Prostate gland (tissue), 2 donors: Measurements from ENCODE around the gene ATF6B. TPM values are rescaled to one million over a fixed set of nuclear protein-coding genes. Genes with fewer than 3 reads are reported as not detected.
A peak's percentile ranks its signal among the peaks of the same experiment; 100 is the strongest.

Source experiments
- DNase-seq: peaks from one replicate; pipeline ENCODE4 v3.0.0-alpha.2; 2019; ENCODE audit warnings: low spot score
- H3K27ac ChIP-seq, 2 donors: fragments of 200-600 bp; sonication (generic); 2 replicates each; pipeline ENCODE4 v1.5.1; 2017 to 2019
- H3K27me3 ChIP-seq: fragments of 200-600 bp; sonication (generic); replicated peaks from 2 replicates; pipeline ENCODE4 v1.5.1; 2019; ENCODE audit not compliant: insufficient read depth
- H3K36me3 ChIP-seq, 2 donors: fragments of 200-600 bp; sonication (generic); 1 replicate in 1 of 2; 2 replicates in 1 of 2; pipeline versions ENCODE4 v1.5.1 to v1.8.1; 2017 to 2019
- H3K4me1 ChIP-seq: fragments of 200-600 bp; sonication (generic); replicated peaks from 2 replicates; pipeline ENCODE4 v1.5.1; 2019
- H3K4me3 ChIP-seq, 2 donors: fragments of 200-600 bp; sonication (generic); 2 replicates each; pipeline ENCODE4 v1.5.1; 2017 to 2019
- H3K9me3 ChIP-seq: fragments of 200-600 bp; sonication (generic); 2 replicates; pipeline ENCODE4 v1.5.1; 2017
- CTCF ChIP-seq, 4 experiments: fragments of 200-600 bp in 2 of 4; fragments of 450-650 bp in 2 of 4; sonication (generic) in 2 of 4; IDR thresholded peaks; 1 replicate in 3 of 4; 2 replicates in 1 of 4; pipeline ENCODE4 v1.5.1; 2016 to 2019; ENCODE audit warnings: antibody characterized with exemption in 4 of 4, mild to moderate bottlenecking in 2 of 4, moderate library complexity in 2 of 4
- POLR2A ChIP-seq: fragments of 450-650 bp; IDR thresholded peaks from one replicate; pipeline ENCODE4 v1.6.1; 2016; ENCODE audit warnings: antibody characterized with exemption, mild to moderate bottlenecking
- POLR2AphosphoS5 ChIP-seq: sonication (generic); formaldehyde crosslinking; IDR thresholded peaks from one replicate; pipeline ENCODE4 v1.6.1; 2017; ENCODE audit warnings: antibody characterized with exemption
- WGBS: methylation state at CpG from one replicate; pipeline ENCODE4 v1.1.5; 2018; 5-methylcytosine and 5-hydroxymethylcytosine counted together
- intact Hi-C: fragments of 100-400 bp; cut with DNase I; formaldehyde crosslinking; loops from one replicate; pipeline ENCODE4 v1.14.2; 2022
- total RNA-seq, 2 donors: library from RNA; depleted of rRNA; stranded (reverse); fragments of >200 nt; gene quantifications; one replicate each; pipeline ENCODE4 v1.1.0, GENCODE V29; 2016

Gene ATF6B
- total RNA-seq, 2 donors from 2014 or later = 70.6 to 132 TPM

GRCh38 chr6:32154514-32155161, 26.6 kb upstream of the ATF6B start:
- Histone ChIP-seq H3K27me3 (no peaks in the 10 kb centered on the region), H3K4me1 (peaks cover 14% of the 10 kb centered on the region), H3K27ac (peak overlapping the region; percentile 88 to 89), H3K9me3 (no peaks in the 10 kb centered on the region), H3K4me3 (peak overlapping the region; percentile 53 to 61), H3K36me3 (peaks cover 0 to 5% of the 10 kb centered on the region in 2 donors)
- DNase-seq = peak; percentile 79
- TF ChIP-seq CTCF (IDR thresholded peaks at IDR 0.05) (peak; percentile 27 to 87 (median 70)), POLR2A (peak; percentile 28), POLR2AphosphoS5 (peak; percentile 54)
- intact Hi-C loops = loop anchor here (1.0 to 10.0 kb wide), 3 partner anchors 36 to 250 kb away; partner anchors contain the start of gene ZBTB12
- 2% methylated on average over 31 of the region's 34 CpGs for WGBS

- peak within 1 kb of the TSS; percentile 88 to 89 for H3K27ac ChIP-seq
Measured at GRCh38 chr6:32153564-32154513, 25.8 kb upstream of the ATF6B start, which contains the start of gene PPT2. PPT2 (plus strand) TSS chr6:32154141; CDS start chr6:32154595, 454 bp downstream.

GRCh38 chr6:32152769-32153563, 24.9 kb upstream of the ATF6B start:
- Histone ChIP-seq H3K4me1 (peaks cover 14% of the 10 kb centered on the region), H3K27ac (peak overlapping the region; percentile 88 to 89), H3K36me3 (peaks cover 0 to 5% of the 10 kb centered on the region in 2 donors), H3K4me3 (peak overlapping the region; percentile 53 to 61), H3K9me3 (no peaks in the 10 kb centered on the region), H3K27me3 (no peaks in the 10 kb centered on the region)
- TF ChIP-seq POLR2A (no peak), POLR2AphosphoS5 (no peak), CTCF (IDR thresholded peaks at IDR 0.05) (no peak)
- 12% methylated on average over 35 of the region's 35 CpGs for WGBS
- intact Hi-C loops = loop anchor here (10.0 kb wide), 2 partner anchors 188 to 248 kb away; partner anchors contain the start of gene ZBTB12
- no peak for DNase-seq

More at GRCh38 chr6:32153564-32154513, 25.8 kb upstream of the ATF6B start, which contains the start of gene PPT2:
- Histone ChIP-seq H3K36me3 (peaks cover 0 to 5% of the 10 kb centered on the region in 2 donors), H3K27me3 (no peaks in the 10 kb centered on the region), H3K9me3 (no peaks in the 10 kb centered on the region), H3K4me3 (peak within 1 kb of the TSS; percentile 53 to 61), H3K4me1 (peaks cover 14% of the 10 kb centered on the region)
- intact Hi-C loops = loop anchor here (1.0 to 10.0 kb wide), 3 partner anchors 36 to 249 kb away; partner anchors contain the start of gene ZBTB12
- peak; percentile 80 for DNase-seq
- WGBS = under 1% methylated on average over 47 of the region's 52 CpGs
- TF ChIP-seq POLR2A (peak; percentile 39), POLR2AphosphoS5 (peak; percentile 88), CTCF (IDR thresholded peaks at IDR 0.05) (peak in 3 of 4 experiments; percentile 10 to 38 (median 28))
